ENCODE data around the gene BCLAF1. TPM values are rescaled to one million over a fixed set of nuclear protein-coding genes. Genes with fewer than 3 reads are reported as not detected.
"Not testable (repeated sequence)": the region's sequence is repeated elsewhere in the genome, so short reads cannot be mapped to it uniquely, and the experiment has no call there.

BCLAF1 gene
- total RNA-seq, 1 donor = 124 TPM

DNA sequence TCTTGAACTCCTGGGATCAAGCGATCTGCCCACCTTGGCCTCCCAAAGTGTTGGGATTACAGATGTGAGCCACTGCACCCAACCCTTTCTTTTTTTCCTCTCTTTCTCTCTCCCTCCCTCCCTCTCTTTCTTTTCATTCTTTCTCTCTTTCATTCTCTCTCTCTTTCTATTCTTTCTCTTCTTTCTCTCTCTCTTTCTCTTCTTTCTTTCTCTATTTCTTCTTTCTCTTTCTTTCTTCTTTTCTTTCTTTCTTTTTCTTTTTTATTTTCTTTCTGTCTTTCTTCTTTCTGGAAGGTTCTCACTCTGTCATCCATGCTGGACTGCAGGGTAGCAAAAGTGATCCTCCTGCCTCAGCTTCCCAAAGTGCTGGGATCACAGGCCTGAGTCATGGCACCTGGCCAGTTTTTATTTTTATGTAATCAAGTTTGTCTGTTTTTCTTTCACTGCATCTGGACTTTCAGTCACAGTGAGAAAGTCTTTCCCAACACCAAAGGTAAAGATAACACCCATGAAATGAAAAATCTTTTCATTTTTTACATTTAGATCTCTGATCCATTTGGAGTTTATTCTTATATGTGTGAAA lies 20.2 kb upstream of the BCLAF1 start:
- peaks cover 4% of the 10 kb centered on the region for H3K27me3 ChIP-seq (ENCODE audit: insufficient read depth, low read length)
- no peak overlapping the region for H2AFZ ChIP-seq (ENCODE audit: low read length)
- H3K4me2 ChIP-seq (ENCODE audit: insufficient read depth, low read length) = no peak overlapping the region
- no peak overlapping the region for H3K4me3 ChIP-seq (ENCODE audit: insufficient read depth, low read length)
- DNase-seq (ENCODE audit: insufficient read length, low spot score, missing footprints) = no peak
- H3K4me1 ChIP-seq (ENCODE audit: insufficient read depth, low read length) = no peaks in the 10 kb centered on the region
- no peaks in the 10 kb centered on the region for H3K79me2 ChIP-seq (ENCODE audit: insufficient read depth, low read length)
- TF ChIP-seq, protein P1, sequence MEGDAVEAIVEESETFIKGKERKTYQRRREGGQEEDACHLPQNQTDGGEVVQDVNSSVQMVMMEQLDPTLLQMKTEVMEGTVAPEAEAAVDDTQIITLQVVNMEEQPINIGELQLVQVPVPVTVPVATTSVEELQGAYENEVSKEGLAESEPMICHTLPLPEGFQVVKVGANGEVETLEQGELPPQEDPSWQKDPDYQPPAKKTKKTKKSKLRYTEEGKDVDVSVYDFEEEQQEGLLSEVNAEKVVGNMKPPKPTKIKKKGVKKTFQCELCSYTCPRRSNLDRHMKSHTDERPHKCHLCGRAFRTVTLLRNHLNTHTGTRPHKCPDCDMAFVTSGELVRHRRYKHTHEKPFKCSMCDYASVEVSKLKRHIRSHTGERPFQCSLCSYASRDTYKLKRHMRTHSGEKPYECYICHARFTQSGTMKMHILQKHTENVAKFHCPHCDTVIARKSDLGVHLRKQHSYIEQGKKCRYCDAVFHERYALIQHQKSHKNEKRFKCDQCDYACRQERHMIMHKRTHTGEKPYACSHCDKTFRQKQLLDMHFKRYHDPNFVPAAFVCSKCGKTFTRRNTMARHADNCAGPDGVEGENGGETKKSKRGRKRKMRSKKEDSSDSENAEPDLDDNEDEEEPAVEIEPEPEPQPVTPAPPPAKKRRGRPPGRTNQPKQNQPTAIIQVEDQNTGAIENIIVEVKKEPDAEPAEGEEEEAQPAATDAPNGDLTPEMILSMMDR (IDR thresholded peaks at IDR 0.05; ENCODE audit: extremely low read depth, low read depth, low read length) = no peak
- H4K20me1 ChIP-seq (ENCODE audit: insufficient read depth, low read length) = no peaks in the 10 kb centered on the region
- H3K36me3 ChIP-seq (ENCODE audit: insufficient read depth, low read length) = no peaks in the 10 kb centered on the region
- no peaks in the 10 kb centered on the region for H3K9me3 ChIP-seq (ENCODE audit: low read depth, low read length)
- no peak overlapping the region for H3K27ac ChIP-seq (ENCODE audit: low read depth, low read length)

DNA sequence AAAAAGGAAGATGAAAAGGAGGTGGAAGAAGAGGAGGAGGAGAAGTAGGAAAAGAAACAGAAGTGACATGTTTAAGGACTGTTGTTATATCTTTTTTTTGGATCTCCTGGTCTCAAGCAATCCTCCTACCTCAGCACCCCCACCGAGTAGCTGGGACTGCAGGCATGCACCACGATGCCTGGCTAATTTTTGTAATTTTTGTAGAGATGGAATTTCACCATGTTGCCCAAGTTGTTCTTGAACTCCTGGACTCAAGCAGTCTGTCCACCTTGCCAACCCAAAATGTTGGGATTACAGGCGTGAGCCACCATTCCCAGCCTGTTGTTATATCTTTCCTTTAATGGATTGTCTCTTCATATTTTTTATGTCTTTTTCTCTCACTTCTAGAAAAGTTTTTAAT lies 19.5 kb upstream of the BCLAF1 start:
- Histone ChIP-seq H3K27me3 (ENCODE audit: insufficient read depth, low read length) (peaks cover 4% of the 10 kb centered on the region), H4K20me1 (ENCODE audit: insufficient read depth, low read length) (no peaks in the 10 kb centered on the region), H3K4me3 (ENCODE audit: insufficient read depth, low read length) (no peak overlapping the region), H2AFZ (ENCODE audit: low read length) (no peak overlapping the region), H3K79me2 (ENCODE audit: insufficient read depth, low read length) (no peaks in the 10 kb centered on the region), H3K4me2 (ENCODE audit: insufficient read depth, low read length) (no peak overlapping the region), H3K27ac (ENCODE audit: low read depth, low read length) (no peak overlapping the region), H3K36me3 (ENCODE audit: insufficient read depth, low read length) (no peaks in the 10 kb centered on the region), H3K9me3 (ENCODE audit: low read depth, low read length) (no peaks in the 10 kb centered on the region), H3K4me1 (ENCODE audit: insufficient read depth, low read length) (no peaks in the 10 kb centered on the region)
- DNase-seq (ENCODE audit: insufficient read length, low spot score, missing footprints) = no peak
- TF ChIP-seq, protein P1 (IDR thresholded peaks at IDR 0.05; ENCODE audit: extremely low read depth, low read depth, low read length) = no peak

DNA sequence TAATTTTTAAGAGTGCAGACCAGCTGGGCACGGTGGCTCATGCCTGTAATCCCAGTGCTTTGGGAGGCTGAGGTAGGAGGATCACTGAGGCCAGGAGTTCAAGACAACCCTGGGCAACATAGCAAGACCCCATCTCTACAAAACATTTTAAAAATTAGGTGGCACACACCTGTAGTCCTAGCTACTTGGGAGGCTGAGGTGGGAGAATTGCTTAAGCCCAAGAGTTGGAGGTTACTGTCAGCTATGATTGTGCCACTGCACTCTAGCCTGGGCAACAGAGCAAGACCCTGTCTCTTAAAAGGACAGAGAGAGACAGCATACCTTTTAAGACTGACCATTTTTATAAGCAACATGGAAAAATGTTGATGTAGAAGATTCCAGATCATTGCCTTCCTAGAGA lies 18.8 kb upstream of the BCLAF1 start:
- not testable (repeated sequence) for H3K36me3 ChIP-seq (ENCODE audit: insufficient read depth, low read length); DNase-seq (ENCODE audit: insufficient read length, low spot score, missing footprints); H3K79me2 ChIP-seq (ENCODE audit: insufficient read depth, low read length); H3K4me1 ChIP-seq (ENCODE audit: insufficient read depth, low read length); H3K4me3 ChIP-seq (ENCODE audit: insufficient read depth, low read length); H3K27me3 ChIP-seq (ENCODE audit: insufficient read depth, low read length); H4K20me1 ChIP-seq (ENCODE audit: insufficient read depth, low read length); H2AFZ ChIP-seq (ENCODE audit: low read length); H3K4me2 ChIP-seq (ENCODE audit: insufficient read depth, low read length); H3K27ac ChIP-seq (ENCODE audit: low read depth, low read length); H3K9me3 ChIP-seq (ENCODE audit: low read depth, low read length)

DNA sequence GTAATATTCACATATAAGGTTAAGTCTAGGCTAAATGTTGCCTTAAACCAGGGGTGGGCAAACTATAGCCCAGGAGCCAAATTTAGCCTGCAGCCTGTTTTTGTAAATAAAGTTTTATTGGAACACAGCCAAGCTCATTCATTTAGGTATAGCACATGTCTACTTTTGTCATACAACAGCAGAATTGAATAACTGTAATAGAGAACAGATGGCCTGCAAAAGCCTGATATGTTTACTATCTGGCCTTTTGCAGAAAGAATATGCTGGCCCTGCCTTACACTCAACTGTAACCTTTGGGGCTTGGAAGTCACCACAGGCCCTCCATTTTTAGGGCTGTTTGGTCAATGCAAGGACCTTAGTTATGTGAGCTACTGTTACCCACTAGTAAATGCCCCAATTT lies 17.7 kb upstream of the BCLAF1 start:
- H3K79me2 ChIP-seq (ENCODE audit: insufficient read depth, low read length) = no peaks in the 10 kb centered on the region
- H4K20me1 ChIP-seq (ENCODE audit: insufficient read depth, low read length) = no peaks in the 10 kb centered on the region
- H3K27me3 ChIP-seq (ENCODE audit: insufficient read depth, low read length) = peaks cover 4% of the 10 kb centered on the region
- TF ChIP-seq, protein P1 (IDR thresholded peaks at IDR 0.05; ENCODE audit: extremely low read depth, low read depth, low read length) = no peak
- no peak overlapping the region for H3K27ac ChIP-seq (ENCODE audit: low read depth, low read length)
- H3K4me2 ChIP-seq (ENCODE audit: insufficient read depth, low read length) = no peak overlapping the region
- H3K9me3 ChIP-seq (ENCODE audit: low read depth, low read length) = no peaks in the 10 kb centered on the region
- no peaks in the 10 kb centered on the region for H3K4me1 ChIP-seq (ENCODE audit: insufficient read depth, low read length)
- no peaks in the 10 kb centered on the region for H3K36me3 ChIP-seq (ENCODE audit: insufficient read depth, low read length)
- no peak for DNase-seq (ENCODE audit: insufficient read length, low spot score, missing footprints)
- no peak overlapping the region for H2AFZ ChIP-seq (ENCODE audit: low read length)
- H3K4me3 ChIP-seq (ENCODE audit: insufficient read depth, low read length) = no peak overlapping the region

Data from osteoblast (primary cell).